Dermis blood vessel endothelial cell (primary cell): ENCODE results near the gene KCNH1. TPM values are rescaled to one million over a fixed set of nuclear protein-coding genes. Genes with fewer than 3 reads are reported as not detected.
"Not testable (repeated sequence)": the region's sequence is repeated elsewhere in the genome, so short reads cannot be mapped to it uniquely, and the experiment has no call there.

Source experiments
- DNase-seq: peaks from one replicate; pipeline ENCODE4 v3.0.0; 2010
- total RNA-seq: library from RNA; depleted of rRNA; stranded (reverse); fragments of >200 nt; gene quantifications from 2 replicates; pipeline ENCODE4 v1.2.3, GENCODE V29; 2014

KCNH1 gene
- total RNA-seq, 1 donor from 2014 or later = under 0.01 TPM

DNA sequence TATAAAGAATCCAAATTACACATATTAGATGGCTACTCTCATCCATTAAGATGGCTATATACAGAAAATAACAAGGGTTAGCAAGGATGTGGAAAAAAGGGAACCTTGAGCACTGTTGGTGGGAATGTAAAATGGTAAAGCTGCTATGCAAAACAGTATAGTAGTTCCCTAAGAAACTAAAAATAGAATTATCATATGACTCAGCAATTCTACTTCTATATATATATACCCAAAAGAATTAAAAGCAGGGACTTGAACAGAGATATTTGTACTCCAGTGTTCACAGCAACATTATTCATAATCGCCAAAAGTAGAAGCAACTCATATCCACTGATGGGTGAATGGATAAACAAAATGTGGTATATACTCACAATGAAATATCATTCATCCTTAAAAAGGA lies 126.1 kb downstream of the KCNH1 start:
- no peak for DNase-seq

DNA sequence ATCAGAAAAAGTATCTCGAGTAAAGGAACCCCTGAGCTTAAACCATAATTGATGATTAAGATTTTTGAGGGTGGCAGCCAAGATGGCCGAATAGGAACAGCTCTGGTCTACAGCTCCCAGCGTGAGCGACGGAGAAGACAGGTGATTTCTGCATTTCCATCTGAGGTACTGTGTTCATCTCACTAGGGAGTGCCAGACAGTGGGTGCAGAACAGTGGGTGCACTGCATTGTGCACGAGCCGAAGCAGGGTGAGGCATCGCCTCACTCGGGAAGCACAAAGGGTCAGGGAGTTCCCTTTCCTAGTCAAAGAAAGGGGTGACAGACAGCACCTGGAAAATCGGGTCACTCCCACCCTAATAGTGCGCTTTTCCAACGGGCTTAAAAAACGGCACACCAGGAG lies 138.0 kb downstream of the KCNH1 start:
- not testable (repeated sequence) for DNase-seq

DNA sequence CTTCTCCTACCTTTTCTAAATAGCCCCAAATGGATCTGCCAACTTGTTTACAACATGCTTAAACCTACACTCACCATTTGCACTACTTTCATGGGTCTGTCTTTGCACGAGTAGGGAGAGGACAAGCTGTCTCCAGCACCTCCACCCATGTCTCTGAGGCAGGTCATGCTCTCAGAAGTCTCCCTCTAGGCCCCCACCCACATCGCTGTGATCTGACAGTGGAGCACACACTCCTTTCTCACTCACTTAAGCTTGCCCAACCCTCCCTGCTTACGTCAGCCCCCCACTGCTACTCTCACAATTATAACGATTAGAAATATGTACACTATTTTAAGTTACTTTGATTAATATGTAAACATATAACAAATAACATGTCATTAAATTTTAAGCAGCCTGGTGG lies 141.1 kb downstream of the KCNH1 start:
- DNase-seq = no peak

DNA sequence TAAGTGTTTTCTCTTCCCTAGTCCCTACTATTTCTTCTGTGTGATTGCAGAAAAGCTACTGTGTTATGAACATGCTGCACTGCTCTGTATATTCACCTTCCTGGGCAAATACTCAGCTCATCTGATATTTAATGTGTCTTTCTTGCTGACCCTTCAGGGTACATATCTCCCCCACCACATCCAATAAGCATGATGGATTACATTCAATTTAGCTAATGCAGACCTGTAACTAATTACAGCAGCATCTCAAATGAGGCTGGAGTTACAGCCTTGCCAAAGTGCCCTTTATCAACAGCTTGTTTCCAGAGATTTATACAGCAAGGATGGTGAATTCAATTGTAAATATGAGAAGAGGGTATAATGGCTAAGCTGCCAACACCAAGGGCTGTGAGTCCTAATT lies 144.0 kb downstream of the KCNH1 start:
- no peak for DNase-seq

DNA sequence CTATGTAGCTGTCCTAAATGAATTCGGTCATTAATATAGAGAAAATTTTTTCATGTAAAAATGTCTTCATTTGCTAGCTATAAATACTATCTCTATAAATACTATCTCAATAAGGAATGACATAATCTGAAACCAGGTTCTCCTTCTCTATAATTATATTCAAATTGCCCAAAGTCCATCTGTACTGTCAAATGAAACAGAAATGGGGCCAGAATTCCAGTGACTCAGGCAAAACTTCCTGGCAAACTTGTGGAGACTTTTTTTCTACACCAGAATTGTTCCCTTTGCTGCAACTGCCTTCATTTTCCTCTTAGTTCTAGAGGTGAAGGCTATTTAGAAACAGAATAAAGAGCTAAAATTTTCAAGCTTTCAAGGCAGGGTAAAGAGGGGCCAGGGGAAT lies 152.5 kb downstream of the KCNH1 start:
- DNase-seq = no peak

DNA sequence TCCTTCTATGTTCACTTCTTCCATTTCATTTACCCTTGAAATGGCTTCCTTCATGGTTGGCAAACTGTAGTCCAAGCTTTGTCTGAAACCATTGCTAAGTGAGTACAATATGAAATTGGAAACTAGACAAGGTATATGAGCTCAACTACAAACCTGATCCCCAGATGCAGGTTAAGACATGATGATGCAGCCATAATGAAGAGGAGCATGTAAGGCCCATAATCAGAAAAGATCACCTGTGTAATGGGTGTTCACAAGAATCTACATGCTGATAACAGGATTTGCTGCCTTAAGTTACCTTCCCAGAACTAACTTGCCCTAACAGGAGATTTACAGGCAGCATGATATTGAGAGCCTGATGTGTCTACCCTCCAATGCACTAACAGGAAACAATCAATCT lies 153.9 kb downstream of the KCNH1 start:
- no peak for DNase-seq

DNA sequence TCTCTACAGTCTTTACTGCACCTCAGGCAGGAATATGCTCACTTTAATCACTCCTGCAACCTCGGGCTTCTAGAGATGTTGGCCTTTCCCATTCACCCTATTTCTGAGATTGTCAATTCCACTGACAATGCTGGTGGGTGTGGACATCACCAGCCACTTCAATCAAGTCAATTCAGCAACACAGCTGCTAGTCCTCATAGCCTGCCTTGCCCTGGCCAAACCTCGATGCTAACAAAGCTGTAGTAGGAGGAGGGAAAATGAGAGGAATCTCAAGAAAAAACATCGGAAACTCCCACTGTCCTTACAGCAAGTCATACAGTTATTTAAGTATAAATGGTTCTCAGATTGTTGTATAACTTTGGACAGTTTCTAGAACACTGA lies 155.0 kb downstream of the KCNH1 start:
- no peak for DNase-seq

DNA sequence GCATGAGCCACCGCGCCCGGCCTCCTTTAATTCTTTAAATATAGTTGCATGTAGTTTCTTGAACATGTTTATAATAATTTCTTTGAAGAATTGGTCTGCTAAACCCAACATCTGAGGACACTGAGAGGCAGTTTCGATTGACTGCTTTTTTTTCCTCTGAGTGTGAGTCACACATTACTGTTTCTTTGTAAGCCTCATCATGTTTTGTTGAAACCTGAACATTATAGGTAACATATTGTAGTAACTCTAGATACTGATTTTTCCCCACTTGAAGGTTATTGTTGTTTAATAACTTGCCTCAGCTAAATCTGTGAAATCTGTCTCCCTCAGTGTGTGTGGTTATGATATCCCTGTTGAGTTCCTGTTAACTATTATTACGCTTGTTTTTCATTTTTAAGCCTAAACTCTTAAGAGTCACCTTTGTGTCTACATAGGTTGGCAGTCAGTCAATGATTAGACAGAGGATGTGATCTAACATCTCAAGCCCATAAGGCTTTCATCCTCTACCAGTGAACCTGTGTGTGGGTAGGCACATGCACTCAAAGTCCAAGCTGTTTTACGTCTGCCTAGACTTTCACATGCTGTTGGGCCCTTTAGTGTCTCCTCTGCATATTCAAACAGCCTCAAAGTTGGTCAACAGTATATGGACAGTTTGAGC lies 155.5 kb downstream of the KCNH1 start:
- no peak for DNase-seq

DNA sequence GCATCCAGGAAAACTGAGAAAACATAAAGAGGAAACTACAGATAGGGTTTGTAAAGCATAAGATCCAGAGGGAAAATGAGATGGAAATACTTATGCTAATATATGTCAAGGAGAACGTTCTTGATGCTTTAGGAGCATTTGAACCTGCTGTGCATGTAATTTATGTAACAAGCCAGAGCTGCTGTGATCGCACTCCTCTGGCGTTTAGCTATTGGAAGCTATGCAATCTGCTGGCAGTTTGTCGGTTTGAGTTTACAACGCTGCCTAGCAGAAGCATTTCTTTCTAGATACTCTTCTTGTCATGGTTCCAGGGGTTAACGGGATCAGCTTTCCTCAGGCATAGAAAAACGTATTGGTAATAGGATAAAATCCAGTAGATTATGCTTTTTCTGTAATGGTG lies 182.7 kb downstream of the KCNH1 start:
- no peak for DNase-seq

DNA sequence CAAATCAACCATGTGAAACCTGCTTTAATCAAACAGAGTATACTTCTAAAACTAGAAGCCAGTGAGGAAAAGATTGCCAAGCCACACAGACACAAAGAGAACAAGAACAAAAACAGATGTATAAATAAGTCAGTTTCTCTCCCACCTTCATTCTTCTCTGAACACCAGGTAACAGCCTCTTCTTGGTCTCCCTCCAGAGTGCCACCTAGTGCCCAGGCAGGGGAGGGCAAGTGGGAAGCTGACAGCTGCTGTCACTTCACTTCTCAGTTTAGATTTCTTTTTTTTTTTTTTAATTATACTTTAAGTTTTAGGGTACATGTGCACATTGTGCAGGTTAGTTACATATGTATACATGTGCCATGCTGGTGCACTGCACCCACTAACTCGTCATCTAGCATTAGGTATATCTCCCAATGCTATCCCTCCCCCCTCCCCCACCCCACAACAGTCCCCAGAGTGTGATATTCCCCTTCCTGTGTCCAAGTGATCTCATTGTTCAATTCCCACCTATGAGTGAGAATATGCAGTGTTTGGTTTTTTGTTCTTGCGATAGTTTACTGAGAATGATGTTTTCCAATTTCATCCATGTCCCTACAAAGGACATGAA lies 183.9 kb downstream of the KCNH1 start:
- peak; percentile 3 for DNase-seq

DNA sequence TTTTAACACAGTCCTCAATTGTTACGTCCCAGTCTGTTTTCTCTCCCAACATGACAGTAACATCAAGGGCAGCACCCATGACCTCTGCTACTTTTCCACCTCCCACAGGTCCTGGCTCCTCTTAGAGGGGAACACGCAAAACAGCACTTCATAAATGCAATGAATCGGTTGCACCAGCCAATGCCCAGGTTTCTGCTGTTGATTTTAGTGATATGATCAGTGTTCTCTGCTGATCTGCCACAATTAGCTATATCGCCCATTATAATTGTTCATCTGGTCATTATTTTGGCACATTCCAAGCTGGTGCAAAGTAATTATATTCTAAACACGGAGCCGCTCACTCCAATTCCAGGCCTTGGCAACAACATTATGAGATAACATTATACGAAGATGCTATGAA lies 184.5 kb downstream of the KCNH1 start:
- DNase-seq = no peak

DNA sequence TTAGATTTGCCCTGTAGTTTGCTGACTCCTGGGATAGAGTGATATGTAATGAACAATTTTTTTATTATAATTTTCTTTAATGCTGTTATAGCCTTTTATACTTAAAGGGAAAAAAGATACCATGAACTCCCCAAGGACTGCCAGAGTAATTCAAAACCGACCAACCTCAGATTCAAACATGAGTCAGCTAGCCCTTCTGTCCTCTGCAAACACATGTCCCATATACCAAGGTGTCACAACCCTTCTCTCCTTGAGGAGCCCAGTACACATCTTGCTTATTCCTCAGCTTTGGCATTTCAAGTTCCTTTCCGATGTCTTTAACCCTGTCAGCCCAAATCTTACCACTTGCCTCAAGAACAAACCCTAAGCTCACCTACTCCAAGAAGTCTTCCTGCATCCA lies 184.9 kb downstream of the KCNH1 start:
- DNase-seq = no peak

DNA sequence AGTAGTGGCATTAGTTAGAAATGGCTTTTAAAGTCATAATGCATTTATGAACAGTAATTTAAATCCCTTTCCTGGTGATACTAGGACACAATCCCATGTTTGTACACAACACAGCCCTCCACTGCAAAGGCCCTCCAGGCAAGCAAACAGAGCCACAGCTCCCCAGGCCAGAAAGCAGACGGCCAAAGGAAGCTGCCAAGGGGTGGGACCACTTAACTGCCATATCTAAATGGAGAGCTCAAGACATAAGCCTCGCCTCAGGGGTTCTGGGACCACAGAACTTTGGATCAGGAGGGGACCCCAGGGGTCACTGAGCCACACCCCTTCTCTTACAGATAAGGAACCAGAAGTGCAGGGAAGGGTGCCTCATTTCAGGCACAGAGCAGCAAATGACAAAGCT lies 189.7 kb downstream of the KCNH1 start:
- DNase-seq = no peak

DNA sequence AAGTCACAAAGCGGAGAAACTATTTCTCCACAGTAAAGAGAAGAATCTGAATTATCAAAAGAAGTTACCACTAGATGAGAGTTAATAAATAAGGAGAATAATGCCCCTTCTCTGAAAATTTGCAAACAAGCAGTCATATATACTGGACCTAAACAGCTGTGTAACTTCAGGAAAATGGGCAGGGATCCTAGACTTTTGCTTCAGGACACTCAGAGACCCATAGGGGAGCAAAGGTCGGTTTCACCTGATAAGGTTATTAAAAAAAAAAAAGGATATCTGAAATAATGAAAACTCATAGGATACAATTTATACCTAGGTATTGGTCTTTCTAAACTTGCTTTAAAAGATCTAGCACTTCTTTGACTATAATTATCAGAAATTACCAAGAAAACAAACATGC lies 191.4 kb downstream of the KCNH1 start:
- no peak for DNase-seq

DNA sequence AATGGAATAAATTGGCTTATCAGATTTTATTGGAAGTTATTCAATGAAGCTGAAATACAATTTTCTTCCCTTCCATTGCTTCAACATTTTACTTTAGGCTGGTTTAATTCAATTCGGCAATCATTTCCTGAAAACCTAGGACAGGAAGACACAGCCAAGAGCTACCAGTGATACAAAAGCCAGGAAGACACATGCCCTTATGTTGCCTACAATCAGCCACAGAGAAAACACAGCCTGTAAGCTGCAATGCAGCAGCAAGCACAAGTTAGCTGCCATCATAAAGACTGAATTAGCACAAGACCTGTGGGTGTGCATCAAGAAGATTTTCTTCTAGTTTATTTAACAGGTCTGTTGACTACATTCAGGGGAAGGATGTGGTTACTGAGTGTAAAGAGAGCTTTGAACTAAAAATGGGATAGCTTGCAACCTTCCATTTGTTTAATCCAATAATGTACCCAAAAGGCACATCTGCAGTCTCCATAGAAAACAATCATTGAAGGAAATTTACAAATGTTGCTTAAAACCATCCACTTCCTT lies 193.8 kb downstream of the KCNH1 start:
- no peak for DNase-seq

DNA sequence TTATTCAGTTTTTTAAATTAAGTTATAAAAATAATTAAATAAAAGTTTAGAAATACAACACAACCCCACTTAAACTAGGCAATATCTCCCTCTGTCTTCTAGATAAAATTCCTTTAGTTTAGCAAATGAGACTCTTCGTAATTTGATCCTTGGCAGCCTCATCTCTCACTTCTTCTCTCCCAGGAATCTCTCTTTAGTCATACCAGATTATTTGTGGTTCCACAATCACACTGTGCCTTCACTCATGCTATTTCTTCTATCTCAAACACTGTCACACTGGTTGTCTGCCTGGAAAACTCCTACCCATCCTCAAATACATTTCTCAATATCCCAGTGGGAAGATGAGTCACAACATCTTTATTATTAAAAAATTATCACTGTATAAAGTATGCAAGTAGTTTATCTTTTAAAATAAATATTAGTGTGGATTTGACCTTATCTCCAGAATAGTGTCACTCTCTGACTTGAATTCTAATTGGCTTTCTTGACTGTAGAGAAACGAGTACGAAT lies 195.5 kb downstream of the KCNH1 start:
- no peak for DNase-seq

DNA sequence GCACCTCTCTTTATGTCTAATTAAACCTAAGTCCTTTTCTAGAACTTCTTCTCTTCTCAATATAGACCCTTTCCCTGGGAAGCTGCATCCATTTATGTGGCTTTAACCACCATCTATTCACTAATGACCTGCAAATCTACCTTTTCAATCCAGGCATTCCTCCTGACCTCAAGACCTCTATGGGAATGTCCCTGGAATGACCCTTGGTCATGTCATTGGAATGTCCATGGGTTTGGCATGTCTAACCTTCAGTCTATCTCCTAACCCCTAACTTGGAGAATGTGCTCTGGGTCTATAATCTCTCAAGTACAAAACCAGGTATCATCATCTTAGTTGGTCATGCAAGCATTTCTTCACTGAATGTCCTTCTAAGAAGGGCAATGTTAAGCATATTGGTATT lies 196.1 kb downstream of the KCNH1 start:
- no peak for DNase-seq

DNA sequence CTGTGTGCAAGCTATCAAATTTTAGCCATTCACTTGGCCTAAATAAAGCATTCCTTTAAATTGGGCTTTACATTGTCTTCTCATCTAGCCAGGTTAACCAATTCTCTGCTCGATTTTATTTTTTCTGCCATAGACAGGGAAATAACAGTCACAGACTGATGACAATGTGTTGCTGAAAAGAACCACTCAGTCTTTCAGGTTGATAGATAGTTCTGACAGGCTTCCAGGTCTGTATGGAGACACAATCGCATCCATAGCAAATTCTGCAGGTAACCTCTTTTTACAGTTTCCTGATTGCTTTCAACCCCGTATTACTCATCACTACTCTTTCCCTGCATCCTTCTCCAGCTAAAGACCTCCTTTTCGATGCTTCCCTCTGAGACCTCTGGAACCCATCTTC lies 198.0 kb downstream of the KCNH1 start:
- DNase-seq = no peak

DNA sequence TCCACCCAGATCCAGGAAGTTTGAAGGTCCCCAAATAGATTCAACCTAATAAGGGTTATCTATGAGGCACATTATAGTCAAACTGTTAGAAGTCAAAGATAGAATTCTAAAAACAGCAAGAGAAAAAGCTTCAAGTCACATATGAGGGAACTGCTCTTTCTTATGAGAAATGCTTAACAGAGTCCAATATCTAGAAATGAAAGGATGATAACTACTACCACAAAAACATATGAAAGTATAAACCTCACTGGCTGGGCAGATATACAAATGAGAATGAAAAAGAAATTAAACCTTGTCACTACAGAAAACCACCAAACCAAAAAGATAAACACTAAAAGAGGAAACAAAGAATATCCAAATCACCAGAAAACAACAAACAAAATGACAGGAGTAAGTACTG lies 201.8 kb downstream of the KCNH1 start:
- no peak for DNase-seq

DNA sequence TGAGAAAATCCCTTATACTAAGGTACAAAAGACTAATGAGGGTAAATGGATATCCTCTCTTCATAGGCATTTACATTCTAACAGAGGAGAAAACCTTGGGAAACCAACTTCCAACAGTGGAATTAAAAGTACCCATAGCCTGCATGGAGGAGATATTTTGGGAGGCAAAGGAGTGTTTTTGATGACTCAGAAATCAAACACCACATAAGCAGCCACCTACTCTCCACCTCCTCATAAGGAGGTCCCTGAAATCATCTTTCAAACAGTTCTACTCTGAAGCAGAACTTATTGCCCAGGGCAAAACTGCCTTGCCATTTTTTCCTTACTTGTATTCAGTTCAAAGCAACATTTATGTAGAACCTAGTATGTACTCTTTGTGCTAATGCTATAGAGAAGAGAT lies 211.3 kb downstream of the KCNH1 start:
- DNase-seq = no peak

DNA sequence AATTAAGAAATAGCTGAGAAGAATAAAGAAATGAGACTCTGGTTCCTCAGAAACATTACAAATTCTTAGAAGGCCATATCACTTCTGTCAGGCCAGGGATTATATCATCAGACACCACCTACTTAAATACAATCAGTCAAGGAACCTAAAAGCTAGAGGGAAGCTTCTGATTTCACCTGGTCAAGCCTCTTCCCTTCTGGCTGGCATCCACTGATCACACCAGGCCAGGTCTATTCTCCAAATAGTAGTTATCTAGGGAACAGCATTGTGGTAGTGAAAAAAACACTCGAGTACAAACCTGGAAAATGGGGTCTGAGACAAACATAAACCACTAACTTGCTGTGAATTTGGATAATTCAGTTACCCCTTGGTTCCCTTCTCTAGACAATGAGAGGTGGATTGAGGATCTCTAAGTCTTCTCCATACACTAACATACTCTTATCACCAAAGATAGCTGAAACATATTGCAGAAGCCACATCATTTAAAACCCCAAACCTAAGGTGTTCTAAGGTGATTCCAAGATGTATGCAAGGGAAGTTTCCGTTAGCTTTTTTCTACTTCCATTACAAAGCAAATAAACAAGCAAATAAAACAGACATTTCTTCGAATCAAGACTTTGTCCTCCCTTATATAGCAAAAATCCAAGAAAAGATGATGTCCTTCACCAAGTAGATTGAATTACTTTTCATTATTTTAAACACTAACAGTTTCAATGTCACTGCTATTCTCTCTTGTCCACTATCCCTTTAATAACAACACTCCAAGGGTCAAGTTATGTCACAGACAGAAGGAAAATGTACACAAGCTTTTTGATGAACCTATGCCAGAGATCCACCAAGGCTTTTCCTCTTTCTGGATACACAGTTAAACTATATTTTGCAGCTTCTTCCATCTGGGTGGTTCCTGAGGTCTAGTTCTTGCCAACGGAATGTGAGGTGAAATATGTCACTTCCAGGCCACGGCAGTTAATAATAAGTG lies 212.9 kb downstream of the KCNH1 start:
- no peak for DNase-seq

DNA sequence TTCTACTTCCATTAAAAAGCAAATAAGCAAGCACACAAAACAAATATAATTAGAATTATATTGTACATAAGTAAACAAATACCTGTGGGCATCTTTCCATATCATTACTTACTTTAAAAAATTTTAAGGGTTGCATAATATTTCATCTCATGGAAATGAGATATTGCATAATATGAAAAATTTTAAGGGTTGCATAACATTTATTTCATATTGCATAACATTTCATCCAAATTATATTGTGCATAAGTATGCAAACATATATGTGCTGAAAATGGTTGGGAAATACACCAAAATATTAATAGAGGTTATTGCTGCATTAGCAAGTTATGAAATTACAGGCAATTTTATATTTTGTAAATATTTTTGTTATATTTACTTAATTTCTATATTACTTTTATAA lies 213.7 kb downstream of the KCNH1 start:
- DNase-seq = no peak

DNA sequence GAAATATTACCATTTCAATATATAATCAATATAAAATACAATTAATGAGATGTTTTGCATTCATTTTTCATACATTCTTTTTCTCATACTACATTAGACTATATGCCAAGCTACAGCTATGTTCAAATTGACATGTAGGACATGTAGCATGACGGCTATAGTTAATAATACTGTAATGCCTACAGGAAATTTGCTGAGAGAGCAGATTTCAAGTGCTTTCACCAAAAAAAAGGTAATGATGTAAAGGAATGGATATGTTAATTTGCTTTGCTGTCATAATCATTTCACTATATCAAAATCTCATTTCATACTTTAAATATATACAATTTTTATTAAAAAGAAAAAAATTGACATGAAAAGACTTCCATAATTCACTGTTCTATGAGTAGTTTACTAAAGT lies 215.1 kb downstream of the KCNH1 start:
- no peak for DNase-seq
